Measurements from ENCODE around the gene LINGO3. TPM values are rescaled to one million over a fixed set of nuclear protein-coding genes. Genes with fewer than 3 reads are reported as not detected.

The LINGO3 gene
- total RNA-seq, 1 experiment from 2014 or later, result not detected

- CTCF ChIA-PET, result no interaction called here
- Mint-ChIP-seq H3K4me1 (ENCODE audit: low read depth, unreplicated experiment) (no peaks in the 10 kb centered on the region), H3K36me3 (ENCODE audit: insufficient read depth, unreplicated experiment) (no peaks in the 10 kb centered on the region), H3K27me3 (ENCODE audit: unreplicated experiment) (peaks cover 75% of the 10 kb centered on the region), H3K9me3 (ENCODE audit: low read depth, unreplicated experiment) (no peaks in the 10 kb centered on the region), H3K27ac (ENCODE audit: unreplicated experiment) (no peak overlapping the region), H3K4me3 (ENCODE audit: low read depth, unreplicated experiment) (no peak overlapping the region)
- intact Hi-C loops (cut with micrococcal nuclease; ENCODE audit: unreplicated experiment), result no loop called here
- no peak for TF ChIP-seq CTCF (IDR thresholded peaks at IDR 0.05; ENCODE audit: unreplicated experiment)
- no peak for DNase-seq
- no TSS peak for BruUV-seq (replicated peaks)
Measured at GRCh38 chr19:2307518-2308012, 389 bp downstream of the LINGO3 start.

- TF ChIP-seq CTCF (IDR thresholded peaks at IDR 0.05; ENCODE audit: unreplicated experiment), result no peak
- DNase-seq, result no peak
- no peaks in the 10 kb centered on the region for H3K9me3 Mint-ChIP-seq (ENCODE audit: low read depth, unreplicated experiment)
- no peaks in the 10 kb centered on the region for H3K36me3 Mint-ChIP-seq (ENCODE audit: insufficient read depth, unreplicated experiment)
- no TSS peak for BruUV-seq (replicated peaks)
- H3K4me3 Mint-ChIP-seq (ENCODE audit: low read depth, unreplicated experiment), result no peak overlapping the region
- CTCF ChIA-PET, result no interaction called here
- H3K27me3 Mint-ChIP-seq (ENCODE audit: unreplicated experiment), result peaks cover 75% of the 10 kb centered on the region
- no peaks in the 10 kb centered on the region for H3K4me1 Mint-ChIP-seq (ENCODE audit: low read depth, unreplicated experiment)
- no peak overlapping the region for H3K27ac Mint-ChIP-seq (ENCODE audit: unreplicated experiment)
- intact Hi-C loops (cut with micrococcal nuclease; ENCODE audit: unreplicated experiment), result no loop called here
Measured at GRCh38 chr19:2306971-2307370, 983 bp downstream of the LINGO3 start.

- TF ChIP-seq CTCF (IDR thresholded peaks at IDR 0.05; ENCODE audit: unreplicated experiment), result no peak
- no peaks in the 10 kb centered on the region for H3K4me1 Mint-ChIP-seq (ENCODE audit: low read depth, unreplicated experiment)
Measured at GRCh38 chr19:2306281-2306806, 1.6 kb downstream of the LINGO3 start.

GRCh38 chr19:2305452-2306280 lies 2.3 kb downstream of the LINGO3 start:
- CTCF ChIA-PET, result no interaction called here
- Mint-ChIP-seq H3K27me3 (ENCODE audit: unreplicated experiment) (peaks cover 85% of the 10 kb centered on the region), H3K9me3 (ENCODE audit: low read depth, unreplicated experiment) (no peaks in the 10 kb centered on the region), H3K4me1 (ENCODE audit: low read depth, unreplicated experiment) (no peaks in the 10 kb centered on the region), H3K27ac (ENCODE audit: unreplicated experiment) (no peak overlapping the region), H3K36me3 (ENCODE audit: insufficient read depth, unreplicated experiment) (no peaks in the 10 kb centered on the region), H3K4me3 (ENCODE audit: low read depth, unreplicated experiment) (no peak overlapping the region)
- DNase-seq, result no peak
- BruUV-seq (replicated peaks), result no TSS peak
- TF ChIP-seq CTCF (IDR thresholded peaks at IDR 0.05; ENCODE audit: unreplicated experiment), result no peak
- intact Hi-C loops (cut with micrococcal nuclease; ENCODE audit: unreplicated experiment), result no loop called here

More at GRCh38 chr19:2306281-2306806, 1.6 kb downstream of the LINGO3 start:
- no peaks in the 10 kb centered on the region for H3K9me3 Mint-ChIP-seq (ENCODE audit: low read depth, unreplicated experiment)
- BruUV-seq (replicated peaks), result no TSS peak
- peaks cover 81% of the 10 kb centered on the region for H3K27me3 Mint-ChIP-seq (ENCODE audit: unreplicated experiment)
- CTCF ChIA-PET, result no interaction called here
- no peaks in the 10 kb centered on the region for H3K36me3 Mint-ChIP-seq (ENCODE audit: insufficient read depth, unreplicated experiment)
- intact Hi-C loops (cut with micrococcal nuclease; ENCODE audit: unreplicated experiment), result no loop called here
- H3K4me3 Mint-ChIP-seq (ENCODE audit: low read depth, unreplicated experiment), result no peak overlapping the region
- no peak overlapping the region for H3K27ac Mint-ChIP-seq (ENCODE audit: unreplicated experiment)
- no peak for DNase-seq

All from Calu3 (cell line).